ENCODE data around the gene PAX8.

DNA sequence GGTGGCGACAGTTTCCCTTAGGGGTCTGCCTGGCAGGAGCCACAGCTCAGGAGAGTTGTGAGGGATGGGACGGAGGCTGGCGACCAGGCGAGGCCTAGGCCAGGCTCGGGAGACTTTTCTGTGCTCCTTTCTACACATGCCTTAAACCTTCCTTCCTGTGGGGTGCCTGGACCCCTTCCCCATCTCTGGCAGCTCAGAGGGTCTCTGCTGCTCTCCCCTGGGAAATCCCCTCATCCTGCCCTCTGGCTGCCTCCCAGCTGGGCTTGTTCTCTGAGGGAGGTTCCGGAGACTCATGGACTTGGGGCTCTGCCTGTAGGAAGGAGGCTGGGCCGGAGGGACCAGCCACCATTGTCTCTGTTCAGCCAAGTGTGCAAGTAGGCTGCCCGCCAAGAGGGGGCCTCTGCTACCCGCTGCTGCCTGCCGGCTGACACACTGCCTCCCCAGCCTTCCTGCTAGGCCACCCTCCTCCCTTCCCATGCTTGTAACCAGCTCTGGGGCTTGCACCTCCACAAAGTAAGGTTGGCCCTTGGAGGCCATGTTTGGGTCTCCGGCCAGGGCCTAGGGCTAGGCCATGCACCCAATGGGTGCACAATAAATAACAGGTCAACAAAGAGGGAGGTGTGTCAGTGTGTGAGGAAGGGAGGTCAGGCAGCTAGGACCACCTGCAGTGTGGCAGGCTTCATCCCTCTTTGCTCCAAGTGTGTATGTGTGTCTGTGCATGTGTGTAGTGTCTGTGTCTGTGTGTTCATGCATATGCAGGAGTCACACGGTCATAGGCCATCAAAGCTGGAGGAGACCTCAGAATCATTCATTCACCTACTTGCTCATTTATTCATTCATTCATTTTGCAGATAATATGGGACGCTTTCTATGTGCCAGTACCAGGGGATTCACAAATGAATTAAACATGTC lies 76.2 kb downstream of the PAX8 start:
- TF ChIP-seq, protein P1, sequence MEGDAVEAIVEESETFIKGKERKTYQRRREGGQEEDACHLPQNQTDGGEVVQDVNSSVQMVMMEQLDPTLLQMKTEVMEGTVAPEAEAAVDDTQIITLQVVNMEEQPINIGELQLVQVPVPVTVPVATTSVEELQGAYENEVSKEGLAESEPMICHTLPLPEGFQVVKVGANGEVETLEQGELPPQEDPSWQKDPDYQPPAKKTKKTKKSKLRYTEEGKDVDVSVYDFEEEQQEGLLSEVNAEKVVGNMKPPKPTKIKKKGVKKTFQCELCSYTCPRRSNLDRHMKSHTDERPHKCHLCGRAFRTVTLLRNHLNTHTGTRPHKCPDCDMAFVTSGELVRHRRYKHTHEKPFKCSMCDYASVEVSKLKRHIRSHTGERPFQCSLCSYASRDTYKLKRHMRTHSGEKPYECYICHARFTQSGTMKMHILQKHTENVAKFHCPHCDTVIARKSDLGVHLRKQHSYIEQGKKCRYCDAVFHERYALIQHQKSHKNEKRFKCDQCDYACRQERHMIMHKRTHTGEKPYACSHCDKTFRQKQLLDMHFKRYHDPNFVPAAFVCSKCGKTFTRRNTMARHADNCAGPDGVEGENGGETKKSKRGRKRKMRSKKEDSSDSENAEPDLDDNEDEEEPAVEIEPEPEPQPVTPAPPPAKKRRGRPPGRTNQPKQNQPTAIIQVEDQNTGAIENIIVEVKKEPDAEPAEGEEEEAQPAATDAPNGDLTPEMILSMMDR (IDR thresholded peaks at IDR 0.05 in 2 of 3, conservative IDR thresholded peaks at IDR 0.05 in 1 of 3; ENCODE audit: control insufficient read depth in 2 of 3, extremely low read depth in 1 of 3, insufficient read depth in 1 of 3, low read depth in 3 of 3, low read length in 3 of 3), result no peak
- no peak for TF ChIP-seq SUZ12 (IDR thresholded peaks at IDR 0.05; ENCODE audit: unreplicated experiment)
- no peak for TF ChIP-seq GATAD2B (conservative IDR thresholded peaks at IDR 0.05; ENCODE audit: low read depth)
- no peak for TF ChIP-seq BMI1 (IDR thresholded peaks at IDR 0.05; ENCODE audit: borderline replicate concordance)
- TF ChIP-seq EZH2 (IDR thresholded peaks at IDR 0.05; ENCODE audit: borderline replicate concordance, control insufficient read depth, low read depth, low read length), result no peak
- TF ChIP-seq POLR2AphosphoS2 (IDR thresholded peaks at IDR 0.05; ENCODE audit: low read depth, low read length), result peak; percentile 67; the same call in 1 of the 2 replicates
- no peak for TF ChIP-seq ZNF384 (IDR thresholded peaks at IDR 0.05; ENCODE audit: borderline replicate concordance, low read depth, low read length)
- TF ChIP-seq RBBP5 (conservative IDR thresholded peaks at IDR 0.05), result no peak
- peak; percentile 76 for TF ChIP-seq POLR2A (IDR thresholded peaks at IDR 0.05; ENCODE audit: low read depth, low read length)
- no peak for TF ChIP-seq SMARCA5 (IDR thresholded peaks at IDR 0.05)
- no peak for TF ChIP-seq SMC3 (IDR thresholded peaks at IDR 0.05; ENCODE audit: borderline replicate concordance, low read length)
- no peak for TF ChIP-seq CHD2 (IDR thresholded peaks at IDR 0.05; ENCODE audit: borderline replicate concordance, low read depth, low read length)

Measured in GM12878 (cell line).